OCI-LY3 (cell line): Measurements from ENCODE around the gene ITPRIPL1.

Experiments used
- H2AFZ ChIP-seq: fragments of 200-600, 300-600 bp; shearing (Covaris generic); 2 replicates; pipeline ENCODE4 v1.6.0; 2014; ENCODE audit warnings: antibody characterized with exemption, low read depth, low read length
- H3K27ac ChIP-seq: fragments of 200-600, 300-600 bp; sonication (generic); 2 replicates; pipeline ENCODE4 v1.5.1; 2014; ENCODE audit warnings: mild to moderate bottlenecking, low read length, moderate library complexity, mixed read lengths
- H3K27me3 ChIP-seq: fragments of 200-600, 300-600 bp; sonication (generic); 2 replicates; pipeline ENCODE4 v1.6.1; 2014; ENCODE audit warnings: low read depth, low read length, mixed read lengths
- H3K36me3 ChIP-seq: fragments of 200-600, 300-600 bp; sonication (generic); replicated peaks from 2 replicates; pipeline ENCODE3; 2014; ENCODE audit warnings: low read depth, low read length, mixed read lengths
- H3K4me1 ChIP-seq: fragments of 300-600, 200-600 bp; sonication (generic); 2 replicates; pipeline ENCODE4 v1.6.1; 2014; ENCODE audit warnings: low read length, mixed read lengths
- H3K4me2 ChIP-seq: fragments of 200-600, 300-600 bp; sonication (generic); 2 replicates; pipeline ENCODE4 v1.6.1; 2014; ENCODE audit warnings: low read length, mixed read lengths
- H3K4me3 ChIP-seq: fragments of 300-600, 200-600 bp; sonication (generic); 2 replicates; pipeline ENCODE4 v1.5.1; 2014; ENCODE audit warnings: antibody characterized with exemption, mild to moderate bottlenecking, low read length, moderate library complexity
- H3K79me2 ChIP-seq: fragments of 300-600, 200-600 bp; shearing (Covaris generic); 2 replicates; pipeline ENCODE4 v1.6.1; 2014; ENCODE audit warnings: mild to moderate bottlenecking, low read length, mixed read lengths
- H3K9ac ChIP-seq: fragments of 300-600, 200-600 bp; shearing (Covaris generic); 2 replicates; pipeline ENCODE4 v1.6.0; 2014; ENCODE audit warnings: mild to moderate bottlenecking, low read length, moderate library complexity
- H3K9me3 ChIP-seq: fragments of 200-600, 300-600 bp; shearing (Covaris generic); 2 replicates; pipeline ENCODE4 v1.6.1; 2014; ENCODE audit warnings: low read length, mixed read lengths; ENCODE audit not compliant: insufficient read depth
- H4K20me1 ChIP-seq: fragments of 200-600, 300-600 bp; sonication (generic); 2 replicates; pipeline ENCODE4 v1.6.1; 2016; ENCODE audit warnings: low read length, mixed read lengths; ENCODE audit not compliant: insufficient read depth
- EZH2phosphoT487 ChIP-seq: fragments of 200-600 bp; shearing (Covaris generic); IDR thresholded peaks from 2 replicates; pipeline ENCODE4 v1.6.1; 2018; ENCODE audit warnings: antibody characterized with exemption, mixed run types, low read depth
- TF ChIP-seq, protein P1 (sequence below): fragments of 200-600, 300-600 bp; sonication (generic); IDR thresholded peaks from 2 replicates; pipeline ENCODE4 v1.5.1; 2014; ENCODE audit warnings: antibody characterized with exemption, low read length, low read depth

The ITPRIPL1 gene

GRCh38 chr2:96305979-96306308 lies 19.2 kb upstream of the ITPRIPL1 start:
- Histone ChIP-seq H2AFZ (peak overlapping the region; percentile 43; the same call in 1 of the 2 replicates), H3K79me2 (peaks cover 53% of the 10 kb centered on the region), H3K4me2 (peak overlapping the region; percentile 97), H3K4me1 (peaks cover 13% of the 10 kb centered on the region), H3K27ac (peak overlapping the region; percentile 77), H3K4me3 (peak overlapping the region; percentile 97), H3K27me3 (no peaks in the 10 kb centered on the region), H3K9me3 (no peaks in the 10 kb centered on the region), H3K9ac (peak overlapping the region; percentile 96), H3K36me3 (peaks cover 32% of the 10 kb centered on the region), H4K20me1 (no peaks in the 10 kb centered on the region)
- TF ChIP-seq, protein P1, sequence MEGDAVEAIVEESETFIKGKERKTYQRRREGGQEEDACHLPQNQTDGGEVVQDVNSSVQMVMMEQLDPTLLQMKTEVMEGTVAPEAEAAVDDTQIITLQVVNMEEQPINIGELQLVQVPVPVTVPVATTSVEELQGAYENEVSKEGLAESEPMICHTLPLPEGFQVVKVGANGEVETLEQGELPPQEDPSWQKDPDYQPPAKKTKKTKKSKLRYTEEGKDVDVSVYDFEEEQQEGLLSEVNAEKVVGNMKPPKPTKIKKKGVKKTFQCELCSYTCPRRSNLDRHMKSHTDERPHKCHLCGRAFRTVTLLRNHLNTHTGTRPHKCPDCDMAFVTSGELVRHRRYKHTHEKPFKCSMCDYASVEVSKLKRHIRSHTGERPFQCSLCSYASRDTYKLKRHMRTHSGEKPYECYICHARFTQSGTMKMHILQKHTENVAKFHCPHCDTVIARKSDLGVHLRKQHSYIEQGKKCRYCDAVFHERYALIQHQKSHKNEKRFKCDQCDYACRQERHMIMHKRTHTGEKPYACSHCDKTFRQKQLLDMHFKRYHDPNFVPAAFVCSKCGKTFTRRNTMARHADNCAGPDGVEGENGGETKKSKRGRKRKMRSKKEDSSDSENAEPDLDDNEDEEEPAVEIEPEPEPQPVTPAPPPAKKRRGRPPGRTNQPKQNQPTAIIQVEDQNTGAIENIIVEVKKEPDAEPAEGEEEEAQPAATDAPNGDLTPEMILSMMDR = no peak
- no peak for TF ChIP-seq EZH2phosphoT487

DNA sequence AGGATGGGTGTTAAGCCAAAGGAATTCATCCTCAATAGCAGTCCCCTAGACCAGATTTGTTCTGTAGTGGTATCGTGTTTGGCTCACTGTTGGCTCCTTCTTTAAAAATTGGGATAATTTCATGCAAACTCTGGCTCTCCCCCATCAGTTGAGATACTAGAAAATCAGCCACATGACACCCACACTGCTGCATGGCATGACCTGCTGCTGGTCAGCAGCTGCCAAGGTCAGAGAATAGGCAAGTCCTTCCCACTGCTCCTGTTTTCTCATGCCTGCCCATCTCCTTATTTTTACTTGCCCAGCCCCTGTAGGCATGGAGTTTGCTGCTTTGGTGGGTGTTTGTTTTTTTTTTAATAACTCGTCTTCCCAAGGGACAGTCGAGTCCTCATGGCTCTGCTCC lies 18.7 kb upstream of the ITPRIPL1 start:
- Histone ChIP-seq H3K4me3 (peak overlapping the region; percentile 97), H2AFZ (peak overlapping the region; percentile 43; the same call in 1 of the 2 replicates), H3K4me1 (peaks cover 13% of the 10 kb centered on the region), H3K4me2 (peak overlapping the region; percentile 97), H3K9ac (peak overlapping the region; percentile 96), H4K20me1 (no peaks in the 10 kb centered on the region), H3K79me2 (peaks cover 48% of the 10 kb centered on the region), H3K27me3 (no peaks in the 10 kb centered on the region), H3K36me3 (peaks cover 28% of the 10 kb centered on the region), H3K27ac (peak overlapping the region; percentile 77; the same call in 1 of the 2 replicates), H3K9me3 (no peaks in the 10 kb centered on the region)
- TF ChIP-seq, protein P1 = no peak
- no peak for TF ChIP-seq EZH2phosphoT487

DNA sequence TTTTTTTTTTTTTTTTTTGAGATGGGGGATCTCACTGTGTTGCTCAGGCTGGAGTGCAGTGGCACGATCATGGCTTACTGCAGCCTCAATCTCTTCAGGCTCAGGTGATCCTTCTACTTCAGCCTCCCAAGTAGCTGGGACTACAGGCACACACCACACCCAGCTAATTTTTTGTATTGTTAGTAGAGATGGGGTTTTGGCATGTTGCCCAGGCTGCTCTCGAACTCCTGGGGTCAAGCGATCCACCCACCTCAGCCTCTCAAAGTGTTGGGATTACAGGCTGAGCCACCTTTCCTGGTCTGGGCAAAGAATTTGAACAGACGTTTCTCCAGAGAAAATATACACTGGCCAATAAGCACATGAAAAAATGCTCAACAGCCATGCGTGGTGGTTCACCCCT lies 16.9 kb upstream of the ITPRIPL1 start:
- peaks cover 9% of the 10 kb centered on the region for H3K36me3 ChIP-seq
- H3K9ac ChIP-seq = no peak overlapping the region
- peaks cover 13% of the 10 kb centered on the region for H3K4me1 ChIP-seq
- H3K4me2 ChIP-seq = no peak overlapping the region
- no peaks in the 10 kb centered on the region for H3K27me3 ChIP-seq
- no peaks in the 10 kb centered on the region for H3K9me3 ChIP-seq
- H4K20me1 ChIP-seq = no peaks in the 10 kb centered on the region
- H3K4me3 ChIP-seq = no peak overlapping the region
- H3K79me2 ChIP-seq = peaks cover 30% of the 10 kb centered on the region
- H3K27ac ChIP-seq = no peak overlapping the region
- TF ChIP-seq EZH2phosphoT487 = no peak
- TF ChIP-seq, protein P1 = no peak
- no peak overlapping the region for H2AFZ ChIP-seq

DNA sequence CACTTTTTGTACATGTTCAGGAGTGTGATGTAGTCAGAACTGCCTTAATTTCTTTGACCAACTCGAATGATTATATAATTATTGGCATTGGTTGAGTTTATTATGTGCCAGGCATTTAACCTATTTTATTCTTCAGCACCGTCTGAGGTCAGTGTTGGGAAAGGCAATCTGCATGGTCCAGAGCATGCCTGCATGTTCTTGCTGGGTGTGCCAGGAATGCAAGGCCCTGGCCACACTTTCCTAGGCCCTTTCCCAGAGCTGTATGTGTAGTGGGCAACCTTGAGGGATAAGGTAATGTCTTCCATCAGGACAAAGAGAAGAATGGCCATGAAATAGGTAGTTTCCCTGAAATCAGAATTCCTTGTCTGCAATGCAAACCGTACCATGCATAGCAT lies 10.1 kb upstream of the ITPRIPL1 start:
- no peaks in the 10 kb centered on the region for H4K20me1 ChIP-seq
- TF ChIP-seq EZH2phosphoT487 = no peak
- TF ChIP-seq, protein P1 = no peak
- peaks cover 4% of the 10 kb centered on the region; the same call in 1 of the 2 replicates for H3K4me1 ChIP-seq
- H2AFZ ChIP-seq = no peak overlapping the region
- no peaks in the 10 kb centered on the region for H3K79me2 ChIP-seq
- H3K9ac ChIP-seq = no peak overlapping the region
- no peaks in the 10 kb centered on the region for H3K27me3 ChIP-seq
- no peaks in the 10 kb centered on the region for H3K9me3 ChIP-seq
- H3K27ac ChIP-seq = no peak overlapping the region
- H3K4me3 ChIP-seq = no peak overlapping the region
- H3K4me2 ChIP-seq = no peak overlapping the region
- H3K36me3 ChIP-seq = no peaks in the 10 kb centered on the region
